Measurements from ENCODE around the gene ODC1. TPM values are rescaled to one million over a fixed set of nuclear protein-coding genes. Genes with fewer than 3 reads are reported as not detected.
"Not testable (repeated sequence)": the region's sequence is repeated elsewhere in the genome, so short reads cannot be mapped to it uniquely, and the experiment has no call there.

Gene ODC1
- total RNA-seq, 1 experiment from 2014 or later = 55.2 TPM

GRCh38 chr2:10478916-10479315 is 30.8 kb upstream of the ODC1 start:
- no peak for DNase-seq (ENCODE audit: low read depth)

GRCh38 chr2:10478298-10478625 is 30.1 kb upstream of the ODC1 start:
- no peak for DNase-seq (ENCODE audit: low read depth)

GRCh38 chr2:10477443-10478297 is 29.5 kb upstream of the ODC1 start:
- DNase-seq (ENCODE audit: low read depth) = no peak

GRCh38 chr2:10476723-10477442 is 28.8 kb upstream of the ODC1 start:
- no peak for DNase-seq (ENCODE audit: low read depth)

DNA sequence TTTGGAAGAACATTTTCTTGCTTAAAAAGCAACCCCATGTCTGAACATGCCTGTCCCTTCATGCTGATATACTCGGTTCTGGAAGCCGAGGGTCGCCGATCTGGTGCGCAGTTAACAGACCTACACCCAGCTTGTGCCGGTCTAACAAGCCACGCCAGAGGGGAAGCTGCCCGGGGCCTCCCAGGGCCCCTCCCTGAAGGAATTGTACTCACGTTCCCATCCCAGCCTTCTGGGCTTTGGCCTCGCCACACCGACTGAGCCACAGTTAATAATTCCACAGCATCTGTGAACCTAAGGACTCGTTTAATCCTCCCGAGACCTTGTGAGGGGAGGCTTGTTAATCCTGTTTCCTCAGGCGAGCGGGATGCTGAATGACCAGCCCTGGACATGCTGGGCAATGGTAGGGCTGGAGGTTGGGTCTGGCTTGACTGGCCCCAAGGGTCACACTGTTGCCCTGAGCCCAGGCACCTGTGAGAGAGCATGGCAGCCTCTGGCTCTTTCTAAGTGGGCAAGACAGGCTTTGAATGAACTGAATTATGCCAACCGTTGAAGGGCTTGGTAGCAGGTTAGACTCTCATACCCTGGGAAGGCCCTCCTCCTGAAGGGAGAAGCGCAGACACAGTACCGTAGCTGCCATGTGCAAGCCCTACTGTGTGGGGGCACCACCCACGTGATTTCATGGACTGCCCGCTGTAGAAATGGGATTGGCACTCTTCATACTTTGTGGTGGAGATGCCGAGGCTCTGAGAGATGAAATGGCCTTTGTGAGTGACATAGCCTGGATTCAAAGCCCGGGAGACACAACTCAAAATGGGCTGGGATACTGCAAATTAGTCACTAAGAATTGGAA is 27.9 kb upstream of the ODC1 start:
- no peak for DNase-seq (ENCODE audit: low read depth)

- DNase-seq (ENCODE audit: low read depth) = no peak
Observed at GRCh38 chr2:10475221-10475722, 27.1 kb upstream of the ODC1 start.

DNA sequence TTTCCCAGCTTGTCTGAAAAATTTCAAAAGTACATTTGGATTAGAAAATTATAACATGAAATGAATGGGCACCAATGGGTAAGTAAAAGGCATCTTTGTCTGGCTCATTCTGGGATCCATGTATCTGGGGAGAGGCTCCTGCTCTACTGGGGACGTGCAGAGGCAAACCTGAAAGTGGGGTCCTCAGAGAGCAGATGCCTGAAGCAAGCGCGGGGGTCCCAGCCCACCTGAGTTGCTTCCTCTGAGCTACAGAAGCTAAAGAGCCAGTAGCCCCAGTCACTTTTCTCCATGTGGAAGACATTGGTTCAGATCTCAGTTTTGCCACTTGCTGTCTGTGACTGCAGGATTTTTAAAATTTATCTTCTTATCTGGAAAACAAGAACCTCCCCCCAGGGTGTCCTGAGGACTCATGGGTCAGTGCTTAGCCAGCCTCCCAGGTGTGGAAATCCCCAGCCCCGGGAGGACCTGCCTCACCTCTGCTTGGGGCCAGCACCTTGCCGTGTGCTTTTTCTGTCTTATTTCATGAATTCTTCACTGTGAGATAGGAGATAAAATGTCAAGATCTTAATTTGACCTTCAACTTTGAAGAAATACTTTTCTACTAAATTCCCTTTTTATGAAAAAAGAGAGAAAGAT is 25.1 kb upstream of the ODC1 start:
- DNase-seq (ENCODE audit: low read depth) = no peak

GRCh38 chr2:10471955-10472354 is 23.8 kb upstream of the ODC1 start:
- no peak for DNase-seq (ENCODE audit: low read depth)

DNA sequence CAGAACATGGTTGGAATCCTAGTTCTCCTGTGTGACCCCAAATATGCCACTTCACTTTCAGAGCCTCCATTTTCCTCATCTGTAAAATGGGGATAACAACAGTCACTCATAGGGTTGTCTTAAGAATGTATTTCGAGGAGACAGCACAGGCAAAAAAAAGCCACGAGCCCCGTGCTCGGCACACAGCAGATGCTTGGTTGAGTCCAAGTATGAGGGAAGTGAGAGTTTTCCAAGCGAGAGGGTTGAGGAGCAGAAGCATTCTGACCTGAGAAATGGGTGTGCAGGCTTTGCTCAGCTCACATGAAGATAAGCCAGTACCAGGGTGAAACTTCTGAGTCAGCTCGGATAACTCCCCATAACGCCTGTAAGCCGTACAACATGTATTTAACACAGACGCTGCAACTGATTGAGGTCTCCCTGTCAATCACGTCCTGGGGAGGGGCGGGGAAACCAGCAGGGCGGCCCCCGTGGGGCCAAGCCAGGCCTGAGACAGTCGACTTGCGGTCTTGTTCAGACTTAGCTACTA is 23.0 kb upstream of the ODC1 start:
- no peak for DNase-seq (ENCODE audit: low read depth)

DNA sequence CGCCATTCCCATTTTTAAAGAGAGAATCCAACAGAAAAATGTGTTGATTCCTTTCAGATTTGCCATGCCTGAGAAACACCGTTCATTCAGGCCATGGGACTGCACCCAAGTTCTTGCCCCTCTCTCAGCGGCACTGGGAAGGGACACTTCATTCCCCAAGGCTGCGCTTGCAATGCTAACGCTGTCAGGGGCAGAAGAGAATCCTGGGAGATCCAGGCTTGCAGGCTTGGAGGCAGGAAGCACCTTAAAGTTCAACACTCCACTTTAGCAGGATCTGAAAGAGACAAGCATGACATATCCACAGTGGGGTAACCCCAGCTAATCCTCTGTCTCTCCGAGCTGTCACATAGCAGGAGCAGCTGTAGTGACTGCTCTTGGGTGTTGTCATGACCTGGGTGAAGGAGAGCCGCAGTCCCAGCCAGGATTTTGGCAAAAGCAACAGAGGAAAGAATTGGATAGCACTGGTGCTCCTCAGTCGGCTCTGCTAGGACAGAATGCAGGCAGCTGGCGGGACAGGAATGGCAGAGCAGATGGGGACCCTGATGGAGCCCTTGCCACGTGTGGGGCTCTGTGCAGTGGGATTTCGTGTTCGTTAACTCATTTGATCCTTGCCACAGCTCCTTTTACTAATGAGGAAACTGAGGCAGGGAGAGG is 22.0 kb upstream of the ODC1 start:
- DNase-seq (ENCODE audit: low read depth) = no peak

- no peak for DNase-seq (ENCODE audit: low read depth)
Observed at GRCh38 chr2:10469301-10469700, 21.2 kb upstream of the ODC1 start.

GRCh38 chr2:10467401-10467800 is 19.3 kb upstream of the ODC1 start:
- DNase-seq (ENCODE audit: low read depth) = peak; percentile 33

- DNase-seq (ENCODE audit: low read depth) = no peak
Observed at GRCh38 chr2:10466801-10467200, 18.7 kb upstream of the ODC1 start.

DNA sequence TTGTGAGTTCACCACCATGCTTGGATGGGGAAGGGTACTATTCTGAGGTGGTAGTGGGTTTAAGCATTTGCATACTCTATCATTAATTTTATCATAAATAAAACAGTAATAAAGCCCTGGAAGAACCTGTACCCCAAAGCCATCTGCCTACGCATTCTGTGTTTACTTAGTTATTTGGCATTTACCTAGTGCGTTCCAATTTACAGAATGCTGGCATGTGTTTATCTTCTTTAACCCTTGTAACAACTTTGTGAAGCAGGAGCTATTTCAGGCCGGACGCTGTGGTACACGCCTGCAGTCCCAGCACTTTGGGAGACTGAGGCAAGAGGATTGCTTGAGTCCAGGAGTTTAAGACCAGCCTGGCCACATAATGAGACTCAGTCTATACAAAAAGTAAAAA is 17.8 kb upstream of the ODC1 start:
- DNase-seq (ENCODE audit: low read depth) = no peak

DNA sequence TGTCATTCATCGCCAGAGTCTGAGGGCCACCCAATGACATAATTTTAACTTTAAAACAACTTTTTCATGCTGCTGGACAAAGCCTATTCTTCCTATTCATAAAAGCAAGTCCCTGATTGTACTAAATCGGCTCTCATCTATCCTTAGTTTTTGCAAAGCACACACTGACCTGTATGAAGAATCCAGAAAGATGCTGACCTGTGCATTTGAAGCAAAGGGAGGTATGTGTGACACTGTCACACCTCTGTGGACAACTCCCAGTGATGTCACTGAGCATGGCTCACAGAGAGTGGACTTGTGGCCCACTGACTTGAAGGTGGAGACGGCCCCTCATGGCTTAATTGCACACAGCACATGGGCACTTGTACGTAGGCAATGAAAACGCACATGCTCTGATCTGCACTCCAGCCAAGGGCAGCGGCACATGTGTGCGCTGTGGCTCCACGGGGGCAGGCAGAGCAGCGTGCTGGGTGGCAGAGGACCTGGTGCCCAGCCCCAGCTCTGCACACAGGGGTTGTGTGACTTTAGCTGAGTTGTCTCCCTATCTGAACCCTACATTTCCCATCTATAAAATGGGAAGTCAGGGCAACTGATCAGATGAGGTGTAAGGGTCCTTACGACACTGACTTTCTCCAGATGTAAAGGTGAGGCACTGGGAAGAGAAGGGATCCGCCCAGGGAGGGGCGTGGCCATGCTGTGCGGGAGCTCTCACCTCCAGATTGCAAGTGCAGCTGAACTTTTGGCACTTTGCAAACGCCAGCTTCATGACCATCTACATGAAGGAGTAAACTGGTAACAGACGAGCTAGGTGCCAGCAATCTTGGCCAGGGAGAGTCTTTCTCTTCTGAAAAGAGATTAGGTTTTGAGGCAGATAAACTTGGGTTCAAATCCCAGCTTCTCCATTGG is 14.3 kb upstream of the ODC1 start:
- no peak for DNase-seq (ENCODE audit: low read depth)

DNA sequence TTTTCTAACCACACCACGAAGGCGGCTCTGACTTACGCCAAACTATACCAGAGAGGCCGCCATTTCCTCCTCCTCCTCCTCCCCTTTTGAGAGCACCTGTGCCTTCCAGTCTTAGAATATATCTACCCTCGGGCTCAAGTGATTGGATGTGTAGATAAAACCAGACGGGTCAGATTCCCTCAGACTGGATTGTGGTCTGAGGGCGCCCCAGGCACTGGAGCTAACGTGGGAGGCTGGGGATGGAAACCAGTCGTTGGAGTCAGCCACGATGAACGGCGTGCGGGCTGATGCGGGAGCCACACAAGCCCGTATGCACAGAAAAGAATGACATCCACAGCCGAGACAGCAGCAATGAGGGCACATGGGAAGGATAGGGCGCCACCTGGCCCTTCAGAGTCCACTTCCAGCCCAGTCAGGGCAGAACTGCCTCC is 12.3 kb upstream of the ODC1 start:
- peak; percentile 60 for DNase-seq (ENCODE audit: low read depth)

GRCh38 chr2:10457846-10458598 is 9.9 kb upstream of the ODC1 start:
- peak; percentile 62 for DNase-seq (ENCODE audit: low read depth)

DNA sequence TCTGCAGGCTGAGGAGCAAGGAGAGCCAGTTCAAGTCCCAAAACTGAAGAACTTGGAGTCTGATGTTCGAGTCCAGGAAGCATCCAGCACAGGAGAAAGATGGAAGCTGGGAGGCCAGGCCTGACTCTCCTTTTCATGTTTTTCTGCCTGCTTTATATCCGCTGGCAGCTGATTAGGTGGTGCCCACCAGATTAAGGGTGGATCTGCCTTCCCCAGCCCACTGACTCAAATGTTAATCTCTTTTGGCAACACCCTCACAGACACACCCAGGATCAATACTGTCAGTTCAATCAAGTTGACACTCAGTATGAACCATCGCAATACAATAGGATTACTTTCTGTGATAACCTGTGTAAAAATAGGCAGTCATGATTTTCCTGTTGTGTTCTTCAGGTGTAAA is 9.1 kb upstream of the ODC1 start:
- not testable (repeated sequence) for DNase-seq (ENCODE audit: low read depth)

DNA sequence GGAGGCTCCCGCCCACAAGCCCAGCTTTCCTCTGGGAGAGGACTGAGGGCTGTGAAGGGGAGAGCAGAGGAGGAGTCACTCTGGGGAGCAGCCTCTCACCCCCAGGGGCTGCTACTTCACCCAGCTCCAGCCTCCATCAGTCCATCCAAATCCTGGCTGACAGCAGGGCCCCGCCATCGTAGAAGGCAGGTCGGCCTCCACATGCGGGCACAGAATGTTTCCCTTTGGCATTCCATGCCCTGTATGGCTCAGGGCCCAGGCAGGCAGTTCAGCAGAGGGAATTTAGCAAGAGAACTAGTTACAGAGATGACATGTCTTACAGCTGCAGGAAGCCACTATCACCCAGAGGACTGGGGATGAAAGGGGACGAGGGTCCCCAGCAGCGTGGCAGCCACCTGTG is 6.4 kb upstream of the ODC1 start:
- DNase-seq (ENCODE audit: low read depth) = peak; percentile 28

All from RPMI7951 (cell line).